RWPE2 (cell line): Measurements from ENCODE around the gene MAMDC2.

Experiments used
- ATAC-seq: fragments of 200-7000 bp; cut with Tn5 transposase; 3 replicates; pipeline ENCODE4 v1.9.1; 2021; ENCODE audit warnings: low read depth
- DNase-seq: peaks from one replicate; pipeline ENCODE4 v3.0.0-alpha.2; 2020; ENCODE audit warnings: low spot score
- H3K27ac ChIP-seq: fragments of 450-650 bp; 2 replicates; pipeline ENCODE4 v1.5.1; 2017; ENCODE audit warnings: mild to moderate bottlenecking; ENCODE audit not compliant: poor library complexity, severe bottlenecking
- H3K27me3 ChIP-seq: fragments of 250-450 bp; sonication (Bioruptor Pico); 2 replicates; pipeline ENCODE4 v1.5.1; 2021; ENCODE audit warnings: mild to moderate bottlenecking, moderate library complexity; ENCODE audit not compliant: insufficient read depth, poor library complexity, severe bottlenecking
- H3K36me3 ChIP-seq: fragments of 250-450 bp; sonication (Bioruptor Pico); 2 replicates; pipeline ENCODE4 v1.5.1; 2020; ENCODE audit warnings: low read depth, mild to moderate bottlenecking, moderate library complexity
- H3K4me1 ChIP-seq: fragments of 250-450 bp; sonication (Bioruptor Pico); 2 replicates; pipeline ENCODE4 v1.5.1; 2021; ENCODE audit warnings: mild to moderate bottlenecking, moderate library complexity; ENCODE audit not compliant: insufficient read depth, poor library complexity, severe bottlenecking
- H3K4me3 ChIP-seq: fragments of 250-450 bp; sonication (Bioruptor Pico); 2 replicates; pipeline ENCODE4 v1.5.1; 2021; ENCODE audit warnings: mild to moderate bottlenecking, moderate library complexity; ENCODE audit not compliant: severe bottlenecking
- H3K9me3 ChIP-seq: fragments of 250-450 bp; sonication (Bioruptor Pico); 2 replicates; pipeline ENCODE4 v1.5.1; 2021; ENCODE audit warnings: mild to moderate bottlenecking, moderate library complexity; ENCODE audit not compliant: severe bottlenecking
- TF ChIP-seq, protein P1 (sequence below): fragments of 450-650 bp; IDR thresholded peaks from one replicate; pipeline ENCODE4 v1.5.1; 2017; ENCODE audit warnings: mild to moderate bottlenecking, moderate library complexity; ENCODE audit not compliant: poor library complexity, severe bottlenecking

MAMDC2 gene

DNA sequence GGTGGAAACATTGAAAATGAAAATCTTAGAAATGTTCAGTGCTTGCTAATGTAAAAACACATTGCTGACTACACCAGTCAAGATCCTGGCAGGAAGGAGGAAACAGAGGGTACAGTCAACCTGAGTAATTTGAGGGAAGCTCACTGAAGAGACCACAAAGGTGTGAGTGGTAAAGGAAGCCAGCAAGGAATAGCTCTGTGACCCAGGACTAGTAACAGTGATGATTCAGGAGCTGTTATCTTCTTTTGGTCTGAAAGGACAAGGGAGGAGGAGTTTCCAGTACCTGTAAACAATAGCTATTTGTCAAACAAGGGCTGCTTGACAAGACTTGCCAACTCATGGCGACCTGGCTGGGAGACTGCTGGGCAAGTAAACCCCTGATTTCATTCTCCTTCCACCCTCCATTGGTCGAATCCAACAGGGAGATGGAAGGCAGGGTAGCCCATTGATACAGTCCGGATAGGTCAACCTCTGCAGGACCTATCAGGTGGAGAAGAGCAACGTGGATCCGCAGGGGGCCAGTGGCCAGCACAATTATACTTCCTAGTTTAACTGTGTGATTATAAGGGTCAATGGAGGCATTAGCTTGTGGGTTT is 68.1 kb downstream of the MAMDC2 start:
- no peak for DNase-seq
- TF ChIP-seq, protein P1, sequence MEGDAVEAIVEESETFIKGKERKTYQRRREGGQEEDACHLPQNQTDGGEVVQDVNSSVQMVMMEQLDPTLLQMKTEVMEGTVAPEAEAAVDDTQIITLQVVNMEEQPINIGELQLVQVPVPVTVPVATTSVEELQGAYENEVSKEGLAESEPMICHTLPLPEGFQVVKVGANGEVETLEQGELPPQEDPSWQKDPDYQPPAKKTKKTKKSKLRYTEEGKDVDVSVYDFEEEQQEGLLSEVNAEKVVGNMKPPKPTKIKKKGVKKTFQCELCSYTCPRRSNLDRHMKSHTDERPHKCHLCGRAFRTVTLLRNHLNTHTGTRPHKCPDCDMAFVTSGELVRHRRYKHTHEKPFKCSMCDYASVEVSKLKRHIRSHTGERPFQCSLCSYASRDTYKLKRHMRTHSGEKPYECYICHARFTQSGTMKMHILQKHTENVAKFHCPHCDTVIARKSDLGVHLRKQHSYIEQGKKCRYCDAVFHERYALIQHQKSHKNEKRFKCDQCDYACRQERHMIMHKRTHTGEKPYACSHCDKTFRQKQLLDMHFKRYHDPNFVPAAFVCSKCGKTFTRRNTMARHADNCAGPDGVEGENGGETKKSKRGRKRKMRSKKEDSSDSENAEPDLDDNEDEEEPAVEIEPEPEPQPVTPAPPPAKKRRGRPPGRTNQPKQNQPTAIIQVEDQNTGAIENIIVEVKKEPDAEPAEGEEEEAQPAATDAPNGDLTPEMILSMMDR, result no peak
- ATAC-seq, result peak; percentile 94

DNA sequence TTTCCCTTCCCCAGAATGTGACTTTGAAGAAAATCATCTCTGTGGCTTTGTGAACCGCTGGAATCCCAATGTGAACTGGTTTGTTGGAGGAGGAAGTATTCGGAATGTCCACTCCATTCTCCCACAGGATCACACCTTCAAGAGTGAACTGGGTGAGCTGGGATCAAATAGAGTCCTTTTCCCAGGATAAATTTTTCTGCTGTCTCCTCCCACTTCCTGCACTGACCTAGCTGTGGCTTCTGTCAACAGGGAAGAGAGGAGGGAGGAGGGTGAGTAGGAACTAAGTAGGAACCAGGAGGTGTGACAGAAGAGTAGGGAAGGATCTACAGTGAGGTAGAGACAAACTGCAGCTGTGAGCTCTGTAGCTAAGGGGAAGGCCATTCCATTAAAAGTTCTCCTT is 69.3 kb downstream of the MAMDC2 start:
- Histone ChIP-seq H3K27me3 (no peaks in the 10 kb centered on the region), H3K4me1 (peaks cover 31% of the 10 kb centered on the region), H3K4me3 (no peak overlapping the region), H3K9me3 (no peaks in the 10 kb centered on the region), H3K27ac (peak overlapping the region; percentile 68), H3K36me3 (no peaks in the 10 kb centered on the region)
- TF ChIP-seq, protein P1, result no peak
- ATAC-seq, result 0 out of 3 replicates have a peak, but pooled peaks have one; percentile 3
- DNase-seq, result no peak

More for the DNA sequence above, 68.1 kb downstream of the MAMDC2 start:
- Histone ChIP-seq H3K36me3 (no peaks in the 10 kb centered on the region), H3K4me3 (no peak overlapping the region), H3K4me1 (peaks cover 22% of the 10 kb centered on the region), H3K27me3 (no peaks in the 10 kb centered on the region), H3K9me3 (no peaks in the 10 kb centered on the region), H3K27ac (peak overlapping the region; percentile 68)

DNA sequence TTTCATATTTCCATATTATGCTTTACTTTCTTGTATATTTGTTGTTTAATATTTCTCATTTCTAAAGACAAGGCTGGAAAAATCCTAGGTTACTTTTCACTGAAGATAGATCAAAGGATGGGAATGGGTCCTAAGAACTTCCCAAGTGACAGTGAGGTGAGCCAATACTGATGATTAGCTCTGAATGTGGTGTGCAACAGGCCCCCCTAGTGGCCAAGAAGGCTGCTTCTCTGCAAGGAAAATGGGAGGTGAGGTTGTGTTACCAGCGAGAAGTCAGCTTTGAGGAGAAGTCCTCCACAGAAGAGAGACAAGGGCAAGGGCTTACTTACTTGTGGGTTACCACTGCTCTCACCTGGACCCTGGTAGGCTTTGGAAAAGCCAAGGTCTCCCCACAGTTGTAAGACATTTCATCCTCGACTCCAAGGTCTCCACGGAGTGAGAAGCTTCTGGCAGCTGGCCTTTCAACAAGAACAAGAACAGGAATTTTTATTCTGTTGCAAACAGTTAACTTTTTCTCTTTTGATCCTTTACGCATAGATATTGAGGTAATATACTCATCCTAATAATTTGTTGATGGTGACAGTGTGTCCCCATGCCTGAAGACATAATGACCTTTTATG is 69.9 kb downstream of the MAMDC2 start:
- TF ChIP-seq, protein P1, result peak; percentile 81
- H3K36me3 ChIP-seq, result no peaks in the 10 kb centered on the region
- ATAC-seq, result peak; percentile 18; the same call in 1 of the 3 replicates
- H3K27ac ChIP-seq, result peak overlapping the region; percentile 68
- H3K9me3 ChIP-seq, result no peaks in the 10 kb centered on the region
- no peak for DNase-seq
- H3K27me3 ChIP-seq, result no peaks in the 10 kb centered on the region
- H3K4me1 ChIP-seq, result peaks cover 36% of the 10 kb centered on the region
- H3K4me3 ChIP-seq, result no peak overlapping the region

DNA sequence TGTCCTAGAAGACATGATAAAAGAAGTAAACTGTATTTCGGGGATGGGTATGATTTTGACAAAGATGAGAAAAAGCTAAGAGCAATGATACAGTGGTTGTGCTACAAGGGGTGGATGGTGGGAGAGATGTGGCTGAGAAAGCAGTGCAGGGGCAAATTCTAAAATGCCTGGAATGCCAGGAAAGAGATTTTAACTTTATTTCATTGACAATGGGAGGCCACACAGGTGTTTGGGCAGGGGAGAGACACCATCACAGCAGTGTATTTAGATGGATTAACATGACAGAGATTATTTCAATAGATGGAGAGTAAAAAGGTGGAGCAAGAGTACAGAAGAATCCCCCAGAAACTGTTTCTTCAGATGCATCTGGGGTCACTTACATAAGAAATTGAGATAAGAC is 71.2 kb downstream of the MAMDC2 start:
- TF ChIP-seq, protein P1, result no peak

DNA sequence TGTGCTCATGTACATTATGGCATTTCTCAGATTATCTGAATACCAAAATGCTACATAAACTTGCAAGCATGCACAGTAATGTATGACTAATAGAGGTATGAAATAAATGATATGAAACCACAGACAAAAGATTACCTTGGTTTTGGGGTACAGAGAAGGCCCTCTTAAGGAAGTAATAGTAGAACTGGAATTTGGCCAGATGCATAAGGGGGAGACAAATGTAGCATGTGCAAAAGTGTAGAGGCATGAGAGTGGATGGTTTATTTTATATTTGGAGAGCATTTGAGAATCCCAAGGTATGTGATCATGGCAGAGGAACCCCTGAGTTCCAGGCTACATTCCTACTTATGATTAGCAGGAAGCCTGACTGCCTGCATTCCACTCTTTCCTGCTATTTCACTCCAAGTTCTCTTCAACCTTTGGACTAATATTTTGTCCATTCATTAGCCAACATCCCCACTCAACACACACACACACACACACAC is 74.2 kb downstream of the MAMDC2 start:
- Histone ChIP-seq H3K4me3 (no peak overlapping the region), H3K27me3 (no peaks in the 10 kb centered on the region), H3K4me1 (peaks cover 30% of the 10 kb centered on the region), H3K27ac (peak overlapping the region; percentile 67), H3K36me3 (no peaks in the 10 kb centered on the region), H3K9me3 (no peaks in the 10 kb centered on the region)
- DNase-seq (no peak), ATAC-seq (peak; percentile 60)
- TF ChIP-seq, protein P1, result no peak

More for the DNA sequence above, 71.2 kb downstream of the MAMDC2 start:
- H3K9me3 ChIP-seq, result no peaks in the 10 kb centered on the region
- H3K4me1 ChIP-seq, result peaks cover 39% of the 10 kb centered on the region
- no peak for DNase-seq
- H3K27ac ChIP-seq, result no peak overlapping the region
- H3K27me3 ChIP-seq, result no peaks in the 10 kb centered on the region
- H3K4me3 ChIP-seq, result no peak overlapping the region
- no peaks in the 10 kb centered on the region for H3K36me3 ChIP-seq
- ATAC-seq, result no peak
